K562 (cell line): Measurements from ENCODE around the gene ME3. TPM values are rescaled to one million over a fixed set of nuclear protein-coding genes. Genes with fewer than 3 reads are reported as not detected.

Experiments used
- ATAC-seq: fragments of 200-7000 bp; cut with Tn5 transposase; 3 replicates; pipeline ENCODE4 v1.9.1; 2020; ENCODE audit warnings: moderate library complexity
- BruUV-seq: library from RNA; stranded (reverse); fragments of 400-500 nt; replicated peaks from 2 replicates; lab custom pipeline; 2021; lab: Mats Ljungman, UMichigan
- CTCF ChIA-PET: fragments of 300-600 bp; formaldehyde crosslinking; extraction: SDS; loops from one replicate; lab custom pipeline; 2021; ENCODE audit warnings: low intra/inter-chr PET ratio; lab: Yijun Ruan, JAX
- POLR2A ChIA-PET: fragments of 300-600, 350-650 bp; sonication (Branson Sonifier 250); formaldehyde crosslinking; extraction: SDS; loops from one replicate; lab custom pipeline; 2021; ENCODE audit warnings: antibody characterized with exemption, inconsistent platforms; lab: Yijun Ruan, JAX
- DNase-seq, 4 experiments: peaks; one replicate each; pipeline versions ENCODE4 v3.0.0 to v3.0.0-alpha.2; 2011 to 2018; ENCODE audit warnings: low spot score in 3 of 4, mixed read lengths in 3 of 4; ENCODE audit errors: extremely low read depth in 1 of 4
- FAIRE-seq: peaks from 2 replicates; lab custom pipeline; 2011; peaks lifted over from hg19 to GRCh38; lab: Jason Lieb, UNC
- H2AFZ ChIP-seq: 2 replicates; pipeline ENCODE4 v1.6.0; 2011; ENCODE audit warnings: low read depth, low read length, control low read depth, inconsistent platforms
- H3K27ac ChIP-seq: fragments of 200-600 bp; 3 replicates; pipeline ENCODE4 v1.8.0; 2011; ENCODE audit warnings: low read depth, mild to moderate bottlenecking, control low read depth, inconsistent platforms, low read length, moderate library complexity, mixed read lengths; ENCODE audit errors: extremely low read depth
- H3K27me3 ChIP-seq, 2 experiments: fragments of 300-600 bp in 1 of 2; 2 replicates in 1 of 2; 3 replicates in 1 of 2; pipeline versions ENCODE4 v1.6.0 to v1.8.0; 2011; ENCODE audit warnings: inconsistent platforms in 2 of 2, low read length in 2 of 2, mild to moderate bottlenecking in 1 of 2, mixed read lengths in 1 of 2, moderate library complexity in 1 of 2; ENCODE audit not compliant: control insufficient read depth in 2 of 2, insufficient read depth in 2 of 2
- H3K36me3 ChIP-seq: fragments of 300-600 bp; 3 replicates; pipeline ENCODE4 v1.8.0; 2011; ENCODE audit warnings: mild to moderate bottlenecking, low read length, inconsistent platforms; ENCODE audit not compliant: control insufficient read depth, insufficient read depth
- H3K4me1 ChIP-seq, 2 experiments: fragments of 200-600 bp in 1 of 2; replicated peaks in 1 of 2; 2 replicates in 1 of 2; 3 replicates in 1 of 2; pipeline versions ENCODE4 v1.5.1 to v1.8.0; 2011; ENCODE audit warnings: inconsistent platforms in 2 of 2, low read length in 2 of 2, mild to moderate bottlenecking in 1 of 2, mixed read lengths in 1 of 2, moderate library complexity in 1 of 2; ENCODE audit not compliant: control insufficient read depth in 2 of 2, insufficient read depth in 2 of 2
- H3K4me2 ChIP-seq: 2 replicates; pipeline ENCODE4 v1.6.1; 2011; ENCODE audit warnings: low read length, control low read depth, inconsistent platforms, mixed read lengths; ENCODE audit not compliant: insufficient read depth
- H3K4me3 ChIP-seq: fragments of 200-600 bp; sonication (generic), shearing (Covaris generic); 2 replicates; pipeline ENCODE4 v1.5.1; 2016; ENCODE audit warnings: control low read depth, inconsistent platforms
- H3K79me2 ChIP-seq: fragments of 200-600 bp; 3 replicates; pipeline ENCODE4 v1.8.0; 2011; ENCODE audit warnings: low read length, inconsistent platforms; ENCODE audit not compliant: control insufficient read depth, insufficient read depth
- H3K9ac ChIP-seq, 2 experiments: 2 replicates each; pipeline versions ENCODE4 v1.6.0 to v1.6.1; 2011; ENCODE audit warnings: low read depth in 2 of 2, low read length in 2 of 2, control low read depth in 1 of 2, inconsistent platforms in 1 of 2, mild to moderate bottlenecking in 1 of 2, mixed read lengths in 1 of 2; ENCODE audit not compliant: insufficient read depth in 1 of 2
- H3K9me1 ChIP-seq: one replicate; pipeline ENCODE4 v1.6.0; 2011; ENCODE audit warnings: inconsistent platforms, mild to moderate bottlenecking, low read length, moderate library complexity; ENCODE audit not compliant: control insufficient read depth, insufficient read depth
- H3K9me3 ChIP-seq: replicated peaks from 2 replicates; pipeline ENCODE4 v1.5.1; 2011; ENCODE audit warnings: low read depth, low read length, inconsistent platforms; ENCODE audit not compliant: control insufficient read depth, insufficient read depth
- H4K20me1 ChIP-seq: replicated peaks from 2 replicates; pipeline ENCODE4 v1.6.1; 2011; ENCODE audit warnings: low read length, inconsistent platforms, mixed read lengths; ENCODE audit not compliant: control insufficient read depth, insufficient read depth
- ARHGAP35 ChIP-seq: fragments of 450-650 bp; IDR thresholded peaks from 2 replicates; pipeline ENCODE4 v1.6.1; 2018; ENCODE audit not compliant: partially characterized antibody
- FIP1L1 ChIP-seq: fragments of 200-400 bp; formaldehyde crosslinking; IDR thresholded peaks from 2 replicates; pipeline ENCODE4 v1.6.1; 2018; ENCODE audit warnings: mild to moderate bottlenecking, low read depth, low read length; ENCODE audit not compliant: poor library complexity, severe bottlenecking
- FOXK2 ChIP-seq, 2 experiments: fragments of 450-650 bp; IDR thresholded peaks in 1 of 2; conservative IDR thresholded peaks in 1 of 2; 2 replicates each; pipeline ENCODE4 v1.6.1; 2016; ENCODE audit warnings: low read depth in 2 of 2, mild to moderate bottlenecking in 1 of 2
- HNRNPLL ChIP-seq: fragments of 200-400 bp; formaldehyde crosslinking; IDR thresholded peaks from 2 replicates; pipeline ENCODE4 v1.6.1; 2017; ENCODE audit warnings: low read length, low read depth, mild to moderate bottlenecking; ENCODE audit not compliant: poor library complexity, severe bottlenecking
- OTX1 ChIP-seq: fragments of 450-650 bp; formaldehyde crosslinking; IDR thresholded peaks from 2 replicates; pipeline ENCODE4 v1.4.0; 2022; ENCODE audit warnings: mild to moderate bottlenecking
- PREB ChIP-seq: sonication (generic); formaldehyde crosslinking; IDR thresholded peaks from 2 replicates; pipeline ENCODE4 v1.8.1; 2023; ENCODE audit warnings: mild to moderate bottlenecking, missing genetic modification reagents
- SMAD1 ChIP-seq: fragments of 150-350 bp; IDR thresholded peaks from 2 replicates; pipeline ENCODE4 v1.6.1; 2014; ENCODE audit warnings: low read length, low read depth; ENCODE audit not compliant: partially characterized antibody
- THRA ChIP-seq: fragments of 450-650 bp; IDR thresholded peaks from 2 replicates; pipeline ENCODE4 v1.6.1; 2017; ENCODE audit warnings: mild to moderate bottlenecking, moderate library complexity
- ZNF175 ChIP-seq: fragments of 200-800 bp; sonication (Bioruptor generic); IDR thresholded peaks from 2 replicates; pipeline ENCODE4 v1.6.1; 2016; ENCODE audit warnings: low read depth, mild to moderate bottlenecking, missing genetic modification characterization, missing compliant biosample characterization
- ZNF589 ChIP-seq: fragments of 200-800 bp; sonication (Bioruptor generic); IDR thresholded peaks from 2 replicates; pipeline ENCODE4 v1.6.1; 2016; ENCODE audit warnings: low read depth, missing genetic modification characterization, missing compliant biosample characterization
- WGBS: fragments of 100-300 bp; shearing (Covaris generic); methylation state at CpG from one replicate; pipeline ENCODE4 v1.1.6; 2016; ENCODE audit warnings: low coverage, mixed read lengths; ENCODE audit not compliant: insufficient coverage; ENCODE audit errors: missing lambda C conversion rate; 5-methylcytosine and 5-hydroxymethylcytosine counted together
- in situ Hi-C: fragments of 300-500 bp; cut with MboI; formaldehyde crosslinking; loops from 4 replicates; pipeline ENCODE4 v1.15.0; 2018; ENCODE audit warnings: inconsistent platforms, mixed read lengths
- intact Hi-C: fragments of 100-400 bp; cut with micrococcal nuclease; formaldehyde crosslinking; loops from 2 replicates; pipeline ENCODE4 v1.14.2; 2022
- polyA plus RNA-seq, 8 experiments: library from polyadenylated mRNA; depleted of rRNA in 4 of 8; stranded (reverse) in 5 of 8; unstranded in 3 of 8; fragments of >200 nt; fragmentation: Nextera tagmentation in 2 of 8; fragmentation: Illumina TruSeq in 1 of 8; extraction: Ambion mirVana in 2 of 8; extraction: Trizol in 1 of 8; gene quantifications; 2 replicates each; pipeline versions ENCODE4 v1.2.1 to v1.2.3, GENCODE V29; 2011 to 2014; ENCODE audit warnings: inconsistent platforms in 1 of 8, missing spikeins in 1 of 8
- total RNA-seq, 7 experiments: library from RNA; depleted of rRNA in 6 of 7; stranded (reverse); fragments of >200 nt in 6 of 7; fragmentation: Illumina TruSeq in 2 of 7; extraction: Trizol in 2 of 7; gene quantifications; 2 replicates each; pipeline versions ENCODE4 v1.2.1 to v1.2.3, GENCODE V29; 2011 to 2021; ENCODE audit warnings: low replicate concordance in 1 of 7

Gene ME3
- total and polyA plus RNA-seq, 9 of the 15 experiments (the other 6 are each of a cell fraction or from before 2014, with no cell fraction given) = not detected

GRCh38 chr11:86623041-86623621 lies 49.3 kb downstream of the ME3 start:
- no peaks in the 10 kb centered on the region for H3K4me1 ChIP-seq
- WGBS = 0% methylated on average over 4 of the region's 4 CpGs
- DNase-seq (no peak), FAIRE-seq (no peak), ATAC-seq (no peak)
- ChIA-PET POLR2A (no interaction called here), CTCF (no interaction called here)
- no peaks in the 10 kb centered on the region for H3K9me1 ChIP-seq
- in situ Hi-C loops (no loop called here), intact Hi-C loops (no loop called here)
- TF ChIP-seq THRA = no peak
- TF ChIP-seq FIP1L1 = no peak
- TF ChIP-seq FOXK2 (conservative IDR thresholded peaks at IDR 0.05 in 1 of 2, IDR thresholded peaks at IDR 0.05 in 1 of 2; ENCODE audit: low read depth in 2 of 2) = no peak
- no peak overlapping the region for H3K4me3 ChIP-seq
- no peak overlapping the region for H3K4me2 ChIP-seq
- no peaks in the 10 kb centered on the region for H3K79me2 ChIP-seq
- no TSS peak for BruUV-seq
- no peaks in the 10 kb centered on the region for H3K36me3 ChIP-seq
- no peak overlapping the region for H3K27ac ChIP-seq
- no peak overlapping the region for H3K9ac ChIP-seq
- H3K9me3 ChIP-seq = no peaks in the 10 kb centered on the region
- 0 out of 5 replicates have a peak, but pooled peaks cover 0 to 4% of the 10 kb centered on the region in 2 experiments for H3K27me3 ChIP-seq
- no peak overlapping the region for H2AFZ ChIP-seq
- no peaks in the 10 kb centered on the region for H4K20me1 ChIP-seq

- FAIRE-seq (no peak), ATAC-seq (no peak)
- Histone ChIP-seq H2AFZ (no peak overlapping the region), H3K79me2 (no peaks in the 10 kb centered on the region), H3K9ac (no peak overlapping the region)
- POLR2A ChIA-PET = no interaction called here
- TF ChIP-seq SMAD1 (no peak), PREB (no peak), ZNF175 (CRISPR knock-in tag) (no peak), THRA (no peak), ZNF589 (CRISPR knock-in tag) (no peak), ARHGAP35 (no peak), HNRNPLL (no peak), OTX1 (no peak)
- TF ChIP-seq, all 486 proteins: peak for 0
- no peaks in the 10 kb centered on the region for H3K9me3 ChIP-seq
- H4K20me1 ChIP-seq = no peaks in the 10 kb centered on the region
- DNase-seq = no peak
- no peak overlapping the region for H3K27ac ChIP-seq
- no peak overlapping the region for H3K4me3 ChIP-seq
- no peaks in the 10 kb centered on the region for H3K27me3 ChIP-seq
- intact Hi-C loops = no loop called here
- no peaks in the 10 kb centered on the region for H3K9me1 ChIP-seq
- H3K36me3 ChIP-seq = no peaks in the 10 kb centered on the region
- CTCF ChIA-PET = no interaction called here
- BruUV-seq = no TSS peak
- in situ Hi-C loops = no loop called here
- 2% methylated on average over 3 of the region's 3 CpGs for WGBS
- H3K4me2 ChIP-seq = no peak overlapping the region
- H3K4me1 ChIP-seq = no peaks in the 10 kb centered on the region
Measured at GRCh38 chr11:86621854-86622253, 50.6 kb downstream of the ME3 start.
